Choroid plexus epithelial cell (primary cell): Measurements from ENCODE around the gene NDUFB7.
"Not testable (repeated sequence)": the region's sequence is repeated elsewhere in the genome, so short reads cannot be mapped to it uniquely, and the experiment has no call there.

Source experiments
- DNase-seq: peaks from one replicate; pipeline ENCODE4 v3.0.0-alpha.2; 2010; ENCODE audit warnings: low read depth
- H3K4me3 ChIP-seq: 2 replicates; pipeline ENCODE4 v1.5.1; 2011; ENCODE audit warnings: low read depth, mild to moderate bottlenecking, control low read depth, low read length, moderate library complexity
- TF ChIP-seq, protein P1 (sequence below): conservative IDR thresholded peaks from 2 replicates; pipeline ENCODE4 v1.5.1; 2011; ENCODE audit warnings: low read depth, mild to moderate bottlenecking, control low read depth, inconsistent platforms, low read length, moderate library complexity

The NDUFB7 gene

GRCh38 chr19:14611051-14611450 lies 39.2 kb upstream of the NDUFB7 start:
- TF ChIP-seq, protein P1, sequence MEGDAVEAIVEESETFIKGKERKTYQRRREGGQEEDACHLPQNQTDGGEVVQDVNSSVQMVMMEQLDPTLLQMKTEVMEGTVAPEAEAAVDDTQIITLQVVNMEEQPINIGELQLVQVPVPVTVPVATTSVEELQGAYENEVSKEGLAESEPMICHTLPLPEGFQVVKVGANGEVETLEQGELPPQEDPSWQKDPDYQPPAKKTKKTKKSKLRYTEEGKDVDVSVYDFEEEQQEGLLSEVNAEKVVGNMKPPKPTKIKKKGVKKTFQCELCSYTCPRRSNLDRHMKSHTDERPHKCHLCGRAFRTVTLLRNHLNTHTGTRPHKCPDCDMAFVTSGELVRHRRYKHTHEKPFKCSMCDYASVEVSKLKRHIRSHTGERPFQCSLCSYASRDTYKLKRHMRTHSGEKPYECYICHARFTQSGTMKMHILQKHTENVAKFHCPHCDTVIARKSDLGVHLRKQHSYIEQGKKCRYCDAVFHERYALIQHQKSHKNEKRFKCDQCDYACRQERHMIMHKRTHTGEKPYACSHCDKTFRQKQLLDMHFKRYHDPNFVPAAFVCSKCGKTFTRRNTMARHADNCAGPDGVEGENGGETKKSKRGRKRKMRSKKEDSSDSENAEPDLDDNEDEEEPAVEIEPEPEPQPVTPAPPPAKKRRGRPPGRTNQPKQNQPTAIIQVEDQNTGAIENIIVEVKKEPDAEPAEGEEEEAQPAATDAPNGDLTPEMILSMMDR = no peak
- H3K4me3 ChIP-seq = no peak overlapping the region
- DNase-seq = no peak

- no peak for DNase-seq
- TF ChIP-seq, protein P1 = no peak
- H3K4me3 ChIP-seq = no peak overlapping the region
These were observed 34.8 kb upstream of the NDUFB7 start for GRCh38 chr19:14606627-14607026.

GRCh38 chr19:14603990-14604387 lies 32.1 kb upstream of the NDUFB7 start:
- no peak for DNase-seq
- TF ChIP-seq, protein P1 = no peak
- no peak overlapping the region for H3K4me3 ChIP-seq

GRCh38 chr19:14599548-14600147 lies 27.8 kb upstream of the NDUFB7 start:
- no peak overlapping the region for H3K4me3 ChIP-seq
- TF ChIP-seq, protein P1 = no peak
- no peak for DNase-seq

- no peak overlapping the region for H3K4me3 ChIP-seq
- TF ChIP-seq, protein P1 = no peak
- DNase-seq = no peak
These were observed 23.7 kb upstream of the NDUFB7 start for GRCh38 chr19:14595558-14595957.

- peak; percentile 35 for DNase-seq
- H3K4me3 ChIP-seq = not testable (repeated sequence)
These were observed 17.6 kb upstream of the NDUFB7 start for GRCh38 chr19:14589433-14589832.

DNA sequence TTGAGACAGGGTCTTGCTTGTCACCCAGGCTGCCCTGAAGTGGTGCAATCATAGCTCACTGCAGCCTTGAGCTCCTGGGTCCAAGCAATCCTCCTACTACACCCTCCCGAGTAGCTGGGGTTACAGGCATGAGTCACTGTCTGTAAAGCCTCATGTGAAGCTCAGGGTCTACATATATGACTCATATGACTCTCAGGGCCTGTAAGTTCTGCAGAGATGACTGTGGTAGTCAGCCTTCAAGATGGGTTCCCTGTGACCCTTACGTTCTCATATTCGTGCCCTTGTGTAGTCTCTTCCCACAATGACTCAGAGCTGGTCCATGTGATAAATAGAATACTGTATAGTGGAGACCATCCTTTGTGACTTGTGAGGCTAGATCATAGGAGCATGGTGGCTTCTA lies 13.3 kb upstream of the NDUFB7 start:
- H3K4me3 ChIP-seq = not testable (repeated sequence)
- DNase-seq = peak; percentile 78

DNA sequence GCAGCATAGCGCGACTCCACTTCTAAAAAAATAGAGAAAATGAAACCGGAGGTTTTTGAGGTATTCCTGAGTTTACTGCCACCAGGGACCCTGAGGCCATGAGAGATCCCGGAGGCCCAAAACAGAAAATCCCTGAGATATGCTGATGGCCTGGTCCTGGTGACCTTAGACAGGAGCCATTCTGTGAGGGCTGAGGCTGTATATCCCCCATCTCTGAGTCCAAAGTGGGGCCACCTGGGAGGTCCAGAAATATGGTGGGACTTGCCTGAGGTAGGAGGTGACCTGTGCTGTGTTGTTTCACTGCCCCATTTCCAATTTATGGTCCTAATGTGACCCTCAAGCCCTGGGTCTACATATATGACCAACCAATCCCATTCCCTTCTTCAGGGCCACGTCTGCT lies 12.5 kb upstream of the NDUFB7 start:
- not testable (repeated sequence) for H3K4me3 ChIP-seq

DNA sequence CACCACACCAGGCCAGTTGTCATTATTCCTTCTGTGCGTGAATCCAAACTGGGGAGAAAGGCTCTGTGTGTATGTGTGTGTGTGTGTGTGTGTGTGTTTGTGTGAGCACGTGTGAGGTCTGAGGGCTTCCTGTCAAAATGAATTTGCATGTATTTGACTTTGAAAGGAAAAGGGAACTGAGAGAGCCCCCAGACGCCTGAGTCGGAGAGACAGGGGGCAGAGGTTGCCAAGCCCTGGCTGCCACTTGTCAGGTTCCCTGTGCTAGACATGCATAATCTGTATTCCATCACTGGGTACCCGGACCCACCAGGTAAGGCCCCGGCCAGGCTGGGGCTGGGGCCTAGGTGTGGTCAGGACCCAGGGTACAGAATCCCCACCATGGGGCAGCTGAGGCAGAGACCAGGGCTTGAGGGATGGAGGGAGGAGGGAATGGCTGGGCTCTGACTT lies 11.1 kb upstream of the NDUFB7 start, which contains the start of gene CLEC17A:
Gene CLEC17A, plus strand, starts transcription at position 191 of the 447 bp plus-strand sequence. Its CDS starts 77 bp downstream, at position 268.
- no peak for DNase-seq
- H3K4me3 ChIP-seq = no peak within 1 kb of the TSS
- TF ChIP-seq, protein P1 = no peak

More for the DNA sequence above, 12.5 kb upstream of the NDUFB7 start:
- DNase-seq = not testable (repeated sequence)
